ENCODE measurements around the gene RXYLT1.
"Not testable (repeated sequence)": the region's sequence is repeated elsewhere in the genome, so short reads cannot be mapped to it uniquely, and the experiment has no call there.

RXYLT1 gene, protein sequence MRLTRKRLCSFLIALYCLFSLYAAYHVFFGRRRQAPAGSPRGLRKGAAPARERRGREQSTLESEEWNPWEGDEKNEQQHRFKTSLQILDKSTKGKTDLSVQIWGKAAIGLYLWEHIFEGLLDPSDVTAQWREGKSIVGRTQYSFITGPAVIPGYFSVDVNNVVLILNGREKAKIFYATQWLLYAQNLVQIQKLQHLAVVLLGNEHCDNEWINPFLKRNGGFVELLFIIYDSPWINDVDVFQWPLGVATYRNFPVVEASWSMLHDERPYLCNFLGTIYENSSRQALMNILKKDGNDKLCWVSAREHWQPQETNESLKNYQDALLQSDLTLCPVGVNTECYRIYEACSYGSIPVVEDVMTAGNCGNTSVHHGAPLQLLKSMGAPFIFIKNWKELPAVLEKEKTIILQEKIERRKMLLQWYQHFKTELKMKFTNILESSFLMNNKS

DNA sequence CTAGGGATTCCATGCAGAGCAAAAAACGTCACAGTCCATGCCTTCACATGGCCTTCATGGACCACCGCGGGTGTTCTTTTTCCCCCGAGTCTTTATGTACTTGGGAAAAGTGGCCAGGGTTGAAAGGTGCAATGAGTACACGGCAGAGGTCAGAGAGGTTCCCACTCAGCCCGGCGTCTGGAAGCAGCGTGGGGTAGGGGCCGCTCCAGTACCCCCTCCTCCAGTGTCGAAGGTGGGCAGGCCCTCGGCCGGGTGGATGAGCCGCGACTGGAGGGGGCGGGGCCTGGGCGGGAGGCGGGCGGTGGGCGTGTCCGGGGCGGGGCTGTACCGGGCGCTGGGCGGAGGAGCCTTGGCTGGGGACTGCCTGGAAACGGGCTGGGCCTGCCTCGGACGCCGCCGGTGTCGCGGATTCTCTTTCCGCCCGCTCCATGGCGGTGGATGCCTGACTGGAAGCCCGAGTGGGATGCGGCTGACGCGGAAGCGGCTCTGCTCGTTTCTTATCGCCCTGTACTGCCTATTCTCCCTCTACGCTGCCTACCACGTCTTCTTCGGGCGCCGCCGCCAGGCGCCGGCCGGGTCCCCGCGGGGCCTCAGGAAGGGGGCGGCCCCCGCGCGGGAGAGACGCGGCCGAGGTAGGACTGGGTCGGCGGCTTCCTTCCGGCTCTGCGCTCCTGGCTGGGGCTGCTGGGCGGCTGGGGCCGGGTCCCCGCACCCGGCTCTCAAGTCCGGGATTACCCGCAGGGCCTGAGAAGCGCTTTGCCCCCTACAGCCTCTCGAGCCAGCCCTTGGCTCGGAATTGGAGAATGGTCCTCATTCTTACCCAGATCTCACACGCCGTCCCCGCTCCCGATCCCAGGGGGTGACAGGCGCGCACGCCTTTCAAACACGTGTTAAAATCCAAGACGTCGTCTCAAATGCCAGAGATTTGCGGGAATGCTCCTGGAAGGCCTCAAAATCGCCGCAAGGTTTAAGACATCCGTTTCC, at the start of gene RXYLT1:
Gene RXYLT1, plus strand, starts transcription at position 412 of the 984 bp plus-strand sequence. Its CDS starts 52 bp downstream, at position 464.
- no peak for FAIRE-seq

DNA sequence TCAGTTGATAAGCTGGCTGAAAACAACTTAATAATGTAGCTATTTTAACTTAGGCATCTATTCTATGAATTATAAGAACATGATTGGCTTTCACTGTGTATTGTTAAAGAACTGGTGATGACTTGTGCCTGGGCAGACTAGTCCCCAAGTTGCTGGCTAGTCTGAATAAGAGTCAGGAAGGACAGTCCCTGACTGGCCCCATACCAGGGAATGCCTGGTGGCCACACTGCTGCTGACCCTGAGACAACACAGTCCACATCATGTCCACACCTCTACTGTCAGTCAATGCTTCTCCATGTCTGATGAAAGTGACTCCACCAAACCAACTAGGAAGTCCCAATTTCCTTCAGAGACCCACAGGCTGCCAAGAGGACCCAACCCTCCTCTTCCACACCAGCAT, 46.9 kb upstream of the RXYLT1 start:
- not testable (repeated sequence) for FAIRE-seq

DNA sequence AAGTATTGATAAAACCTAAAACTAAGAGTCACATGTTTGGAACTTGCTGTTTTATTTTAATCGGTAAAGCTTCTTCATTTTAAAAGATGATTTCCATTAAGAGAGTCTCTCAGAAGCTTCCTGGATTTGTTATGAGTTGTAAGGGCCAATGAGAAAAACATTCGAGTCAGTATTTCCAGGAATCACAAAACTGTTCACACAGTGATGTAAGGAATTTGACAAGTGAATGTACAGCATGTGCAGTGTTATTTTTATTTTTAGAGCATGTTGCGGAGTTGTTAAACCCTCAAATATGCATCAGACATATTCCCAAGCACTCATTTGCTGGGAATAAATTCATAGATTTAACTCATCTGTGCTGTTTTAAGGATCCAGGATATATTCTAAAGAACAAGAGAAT, 46.1 kb upstream of the RXYLT1 start:
- not testable (repeated sequence) for FAIRE-seq

DNA sequence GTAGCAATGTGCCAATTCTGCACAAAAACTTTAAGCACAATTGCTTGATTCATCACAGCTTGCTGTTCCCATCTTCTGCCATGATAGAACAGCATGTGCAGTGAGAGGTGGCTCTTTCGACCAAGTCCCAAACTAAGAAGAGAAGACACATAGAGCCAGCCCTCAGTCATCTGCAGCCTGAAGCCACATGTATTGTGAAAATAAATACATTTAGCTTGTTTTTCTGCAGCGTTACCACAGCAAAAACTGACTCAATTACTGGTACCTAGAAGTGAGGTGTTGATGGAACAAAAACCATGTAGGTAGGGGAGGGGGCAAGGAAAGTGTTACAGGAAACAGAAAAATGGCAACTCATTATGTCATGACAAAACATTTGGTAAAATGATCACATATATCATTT, 39.2 kb upstream of the RXYLT1 start:
- FAIRE-seq = not testable (repeated sequence)

DNA sequence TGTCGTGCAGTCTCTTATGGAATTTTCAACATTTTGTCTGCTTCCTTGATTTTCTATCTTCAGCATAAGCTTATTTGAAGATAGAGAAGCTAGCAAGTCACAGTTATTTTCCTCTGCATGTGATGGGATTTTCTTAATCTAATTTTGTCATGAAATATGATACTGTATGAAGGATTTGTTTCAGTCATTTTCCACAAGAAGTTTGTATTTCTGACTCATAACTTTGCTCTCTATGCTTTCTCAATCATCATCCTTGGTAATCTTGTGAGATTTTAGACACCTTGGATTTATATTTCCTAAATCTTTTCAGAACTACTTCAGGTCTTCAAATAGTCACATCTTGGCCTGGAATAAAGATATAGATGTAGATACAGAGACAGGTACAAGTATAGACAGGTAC, 38.3 kb upstream of the RXYLT1 start:
- FAIRE-seq = not testable (repeated sequence)

DNA sequence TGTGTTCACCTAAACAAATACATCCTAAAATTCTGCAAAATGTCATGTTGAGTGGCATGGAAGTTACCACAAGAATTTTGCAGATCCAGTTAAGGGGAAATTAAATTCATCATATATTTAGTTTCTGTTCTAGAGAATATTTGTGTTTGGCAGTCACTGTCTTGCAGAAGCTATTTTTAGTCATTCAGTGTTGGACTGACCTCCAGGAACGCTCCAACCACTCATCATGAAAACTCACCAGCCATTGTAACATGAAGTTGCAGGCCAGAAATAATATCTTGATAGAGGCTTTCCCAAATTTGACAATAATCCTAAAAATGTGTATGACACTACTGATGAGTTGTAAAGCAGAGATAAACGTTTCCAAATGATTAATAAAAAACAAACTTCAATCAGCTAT, 35.6 kb upstream of the RXYLT1 start:
- FAIRE-seq = not testable (repeated sequence)

DNA sequence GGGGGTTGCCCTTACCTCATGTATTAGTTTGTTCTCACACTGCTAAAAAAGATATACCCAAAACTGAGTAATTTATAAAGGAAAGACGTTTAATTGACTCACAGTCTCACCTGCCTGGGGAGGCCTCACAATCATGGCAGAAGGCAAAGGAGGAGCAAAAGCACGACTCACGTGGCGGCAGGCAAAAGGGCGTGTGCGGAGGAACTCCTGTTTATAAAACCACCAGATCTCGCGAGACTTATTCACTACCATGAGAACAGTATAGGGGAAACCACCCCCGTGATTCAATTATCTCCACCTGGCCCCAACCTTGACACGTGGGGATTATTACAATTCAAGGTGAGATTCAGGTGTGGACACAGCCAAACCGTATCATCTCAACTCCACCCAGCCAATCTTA, 33.2 kb upstream of the RXYLT1 start:
- not testable (repeated sequence) for FAIRE-seq

DNA sequence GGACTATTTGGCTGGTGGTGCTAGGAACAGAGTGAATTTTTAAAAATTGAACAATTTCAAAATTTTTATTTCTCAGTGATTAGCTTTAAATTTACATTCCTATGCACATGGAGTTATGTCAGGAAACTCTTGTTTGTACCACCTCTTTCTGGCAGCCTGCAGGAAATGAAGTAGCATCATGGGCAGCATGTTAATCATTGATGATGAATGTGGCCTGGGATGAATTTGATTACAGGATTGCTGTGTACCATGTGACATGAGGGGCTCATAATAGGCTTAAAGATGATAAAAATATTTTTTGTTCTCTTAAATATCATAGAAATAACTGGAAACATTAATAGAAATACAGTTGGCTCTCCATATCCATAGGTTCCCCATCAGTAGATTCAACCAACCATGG, 32.6 kb upstream of the RXYLT1 start:
- not testable (repeated sequence) for FAIRE-seq

DNA sequence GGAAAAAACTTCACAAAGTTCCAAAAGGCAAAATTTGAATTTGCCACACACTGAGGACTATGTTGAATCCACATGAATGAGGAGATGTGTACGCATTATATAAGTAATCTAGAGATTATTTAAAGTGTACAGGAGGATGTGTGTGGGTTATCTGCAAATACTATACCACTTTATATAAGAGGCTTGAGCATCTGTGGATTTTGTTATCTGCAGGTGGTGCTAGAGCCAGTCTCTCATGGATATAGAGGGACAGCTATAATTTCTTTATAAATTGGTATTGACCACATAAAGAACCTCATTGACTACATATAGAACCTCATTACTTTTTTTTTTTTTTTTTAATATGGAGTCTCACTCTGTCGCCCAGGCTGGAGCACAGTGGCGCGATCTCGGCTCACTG, 32.2 kb upstream of the RXYLT1 start:
- FAIRE-seq = no peak

DNA sequence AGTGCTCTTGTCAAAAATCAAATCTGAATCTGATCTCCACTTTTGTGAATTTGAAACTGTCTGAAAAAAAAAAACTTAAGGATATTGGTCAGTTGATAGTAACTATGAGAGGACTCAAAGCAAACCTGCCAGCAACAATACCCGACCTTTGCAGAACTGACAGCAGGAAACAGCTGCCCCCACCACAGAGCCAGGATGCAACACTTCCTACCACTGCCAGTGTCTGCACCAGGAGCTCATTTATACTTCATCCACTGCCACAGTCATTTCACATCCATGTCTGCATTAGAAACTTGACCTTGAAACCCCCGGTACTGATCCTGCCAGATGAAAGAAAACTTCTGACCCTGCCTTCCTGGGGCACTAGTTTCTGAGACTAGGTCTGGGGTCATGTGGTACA, 27.4 kb upstream of the RXYLT1 start:
- no peak for FAIRE-seq

DNA sequence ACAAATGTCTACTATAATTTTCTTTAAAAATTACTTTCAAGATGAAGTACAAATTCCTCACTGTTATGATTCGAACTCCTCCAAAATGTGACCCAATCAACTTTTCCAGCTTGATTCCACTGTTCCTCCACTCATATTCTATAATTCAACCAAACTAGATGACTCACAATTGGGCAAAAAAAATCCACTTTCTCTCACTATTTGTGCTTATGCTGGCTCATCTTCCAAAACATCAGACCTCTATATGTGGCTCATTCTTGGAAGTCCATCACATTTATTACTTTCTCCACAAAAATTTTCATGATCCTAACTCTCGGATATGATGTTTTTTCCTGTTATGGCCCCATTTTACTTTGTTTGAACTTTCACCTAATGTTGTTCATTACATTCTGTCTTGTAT, 26.9 kb upstream of the RXYLT1 start:
- FAIRE-seq = no peak

DNA sequence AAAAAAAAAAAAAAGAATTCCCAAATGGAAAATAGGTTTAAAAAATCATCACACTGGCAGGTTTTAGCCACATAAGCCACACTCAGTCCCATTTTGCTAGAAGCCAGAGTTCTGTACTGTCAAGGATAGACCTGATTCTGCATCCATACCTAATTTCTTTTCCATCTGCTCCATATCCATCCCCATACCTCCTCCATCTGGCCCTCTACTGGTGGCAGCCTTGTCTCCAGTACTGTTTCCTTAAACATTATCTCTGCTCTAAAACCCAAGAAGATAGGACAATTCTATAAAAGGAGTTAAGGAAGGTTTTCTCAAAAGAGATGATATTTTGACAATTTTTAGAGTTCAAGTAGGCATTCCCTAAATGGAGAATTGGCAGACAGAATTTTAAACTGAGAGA, 26.0 kb upstream of the RXYLT1 start:
- no peak for FAIRE-seq

DNA sequence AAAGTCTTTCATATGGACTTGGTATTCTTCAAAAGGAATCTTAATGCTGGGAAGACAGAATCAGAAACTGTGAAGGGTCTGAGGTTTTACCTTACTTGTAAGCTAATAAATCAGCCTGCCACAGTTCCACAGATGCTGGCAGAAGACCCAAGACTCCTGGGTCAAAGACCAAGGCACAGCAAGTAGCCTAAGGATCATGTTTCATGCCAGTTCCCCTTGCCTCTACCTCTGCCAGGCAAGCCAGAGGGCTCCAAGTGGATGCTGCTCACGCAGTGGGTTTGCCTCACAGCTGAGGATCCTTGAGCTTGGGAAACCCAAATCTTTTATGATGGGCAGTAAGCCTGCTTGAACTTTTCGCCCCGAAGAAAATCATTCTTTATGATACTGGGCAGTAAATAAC, 15.2 kb upstream of the RXYLT1 start:
- no peak for FAIRE-seq

DNA sequence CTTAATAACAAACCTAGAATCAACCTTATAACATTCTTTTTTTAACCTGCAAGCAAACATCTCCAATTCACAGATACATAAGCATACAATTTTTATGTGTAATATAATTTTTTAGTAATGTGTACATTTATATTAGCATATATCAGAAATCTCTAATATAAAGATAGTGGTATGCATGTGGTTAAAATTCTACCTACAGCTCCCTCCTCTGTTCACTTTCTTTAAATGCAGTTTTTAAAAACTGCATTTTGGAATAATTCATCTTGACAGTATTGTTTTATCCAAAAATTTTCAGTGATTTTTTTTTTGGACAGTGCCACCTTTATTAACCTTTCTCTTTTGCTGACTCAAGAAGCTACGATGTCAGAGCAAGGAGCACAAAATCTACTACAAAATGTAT, 13.2 kb upstream of the RXYLT1 start:
- no peak for FAIRE-seq

DNA sequence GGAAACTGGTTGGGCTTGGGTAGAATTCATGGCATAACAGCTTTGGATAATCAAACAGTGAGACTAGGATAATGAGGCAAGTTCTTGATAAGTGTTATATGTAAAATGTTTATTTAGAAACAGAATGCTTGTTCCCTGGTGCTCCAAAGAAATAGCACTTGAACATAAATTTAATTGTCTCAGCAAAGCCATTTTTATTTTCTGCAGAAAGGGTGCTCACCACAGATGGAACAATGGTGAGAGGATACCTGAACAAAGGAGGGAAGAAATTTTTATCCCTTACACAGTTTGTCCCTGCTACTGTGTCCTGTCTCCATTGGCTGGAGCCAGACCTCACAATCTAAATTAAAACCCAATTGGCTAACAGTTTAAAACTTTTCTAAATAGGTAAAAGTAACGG, 9.3 kb upstream of the RXYLT1 start:
- no peak for FAIRE-seq

DNA sequence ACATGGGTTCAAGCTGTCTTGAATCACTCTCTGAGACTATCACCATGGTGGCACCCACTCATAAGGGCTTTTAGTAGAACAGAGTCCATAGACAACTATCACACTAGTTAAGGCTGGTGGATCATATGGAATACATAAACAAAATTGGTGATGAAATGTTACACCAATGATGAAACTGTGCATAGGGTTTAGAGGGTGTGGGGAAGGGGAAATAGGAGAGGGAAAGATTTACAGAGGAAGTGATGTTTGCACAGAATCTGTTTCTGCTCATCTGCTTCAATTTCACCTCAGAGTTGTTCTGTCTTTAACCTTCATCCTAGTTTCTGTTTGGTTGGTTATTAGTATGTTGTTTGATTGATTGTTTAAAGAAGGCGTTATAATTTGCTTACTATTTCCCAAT, 2.4 kb upstream of the RXYLT1 start:
- FAIRE-seq = no peak

DNA sequence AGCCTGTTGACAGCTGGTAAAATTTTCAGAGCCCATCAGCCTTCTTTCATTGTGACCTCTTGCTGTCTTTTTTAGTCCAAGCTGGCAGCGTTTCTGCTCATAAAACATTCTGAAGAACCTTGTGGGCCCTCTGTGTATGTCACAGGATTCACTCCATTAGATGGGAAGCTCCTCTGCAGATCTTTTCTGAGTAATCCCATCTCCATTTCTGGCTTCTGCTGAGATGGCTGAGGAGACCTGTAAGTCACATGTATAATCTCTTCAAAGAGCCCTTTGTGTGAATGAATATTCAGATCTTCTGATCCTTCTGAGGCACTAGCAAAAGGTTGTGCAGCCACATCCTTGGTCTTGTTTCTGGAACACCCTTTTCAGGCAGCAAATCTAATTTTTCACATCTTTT, 2.8 kb downstream of the RXYLT1 start:
- no peak for FAIRE-seq

DNA sequence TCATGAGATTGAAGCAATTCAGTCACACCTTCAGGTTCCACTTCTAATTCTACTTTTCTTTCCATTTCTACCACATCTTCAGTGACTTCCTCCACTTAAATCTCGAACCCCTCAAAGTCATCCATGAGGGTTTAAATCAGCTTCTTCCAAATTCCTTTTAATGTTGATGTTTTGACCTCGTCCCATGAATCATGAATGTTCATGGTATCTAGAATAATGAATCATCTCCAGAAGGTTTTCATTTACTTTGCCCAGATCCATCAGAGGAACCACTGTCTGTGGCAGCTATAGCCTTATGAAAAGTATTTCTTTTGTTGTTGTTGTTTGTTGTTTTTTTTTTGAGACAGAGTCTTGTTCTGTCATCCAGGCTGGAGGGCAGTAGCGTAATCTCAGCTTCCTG, 7.6 kb downstream of the RXYLT1 start:
- no peak for FAIRE-seq

DNA sequence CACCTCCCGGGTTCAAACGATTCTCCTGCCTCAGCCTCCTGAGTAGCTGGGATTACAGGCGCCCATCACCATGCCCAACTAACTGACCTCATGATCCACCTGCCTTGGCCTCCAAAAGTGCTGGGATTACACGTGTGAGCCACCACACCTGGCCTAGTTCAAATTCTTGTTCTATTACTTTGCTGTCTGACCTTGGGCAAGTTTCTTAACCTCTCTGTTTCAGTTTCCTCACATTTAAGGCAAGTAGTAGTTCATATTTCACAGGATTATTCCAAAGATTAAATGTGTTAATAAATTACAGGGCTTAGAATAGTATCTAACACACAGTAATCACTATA, 10.9 kb downstream of the RXYLT1 start:
- FAIRE-seq = no peak

DNA sequence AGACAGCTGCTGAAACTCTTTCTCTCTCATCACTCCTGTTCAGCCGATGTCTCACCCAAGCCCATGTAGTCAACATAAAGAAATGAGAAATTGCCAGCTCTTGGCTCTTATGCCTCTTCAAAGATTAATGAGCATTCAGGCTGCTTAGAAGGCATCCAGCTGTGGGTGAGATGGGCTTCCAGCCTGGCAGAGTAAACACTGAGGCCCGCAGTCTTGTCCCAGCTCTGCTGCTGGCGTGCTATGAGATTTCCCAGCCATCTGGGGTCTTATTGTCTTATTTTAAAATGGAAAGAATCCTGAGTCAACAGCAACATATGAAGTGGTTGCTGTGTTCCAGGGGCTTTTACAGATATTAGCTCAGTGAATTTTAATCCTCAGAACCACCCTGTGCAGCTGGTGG, 12.6 kb downstream of the RXYLT1 start:
- FAIRE-seq = no peak

DNA sequence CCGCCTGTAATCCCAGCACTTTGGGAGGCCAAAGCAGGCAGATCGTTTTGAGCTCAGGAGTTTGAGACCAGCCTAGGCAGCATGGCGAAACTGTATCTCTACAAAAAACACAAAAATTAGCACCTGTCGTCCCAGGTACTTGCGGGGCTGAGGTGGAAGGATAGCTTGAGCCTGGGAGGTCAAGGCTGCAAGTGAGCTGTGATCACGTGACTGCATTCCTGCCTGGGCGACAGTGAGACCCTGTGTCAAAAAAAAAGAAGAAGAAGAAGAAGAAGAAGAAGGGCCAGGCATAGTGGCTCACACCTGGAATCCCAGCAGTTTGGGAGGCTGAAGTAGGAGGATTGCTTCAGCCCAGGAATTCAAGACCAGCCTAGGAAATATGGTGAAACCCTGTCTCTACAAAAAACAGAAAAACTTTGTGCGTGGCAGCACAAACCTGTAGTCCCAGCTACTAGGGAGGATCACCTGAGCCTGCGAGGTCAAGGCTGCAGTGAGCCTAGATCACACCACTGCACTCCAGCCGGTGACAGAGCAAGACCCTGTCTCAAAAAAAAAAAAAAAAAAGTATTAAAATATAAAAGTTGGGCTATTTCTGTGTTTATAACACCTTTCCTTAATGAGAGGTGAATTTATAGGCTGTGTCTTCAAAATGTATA, 15.5 kb downstream of the RXYLT1 start:
- FAIRE-seq = no peak

DNA sequence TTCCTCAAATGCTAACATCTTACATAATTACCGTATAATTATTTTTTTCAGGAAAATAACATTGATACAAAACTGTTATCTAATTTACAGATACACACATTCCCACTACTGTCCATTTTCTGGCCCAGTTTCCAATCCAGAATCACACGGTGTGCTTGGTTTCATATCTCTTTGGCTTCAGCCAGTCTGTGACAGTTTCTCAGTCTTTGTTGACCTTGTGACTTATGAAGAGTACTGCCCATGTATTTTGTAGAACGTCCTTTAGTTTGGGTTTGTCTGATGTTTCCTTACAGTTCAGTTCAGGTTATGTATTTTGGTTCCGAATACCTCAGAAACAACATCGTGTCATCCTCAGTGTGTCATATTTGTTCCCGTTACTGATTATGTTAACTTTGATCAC, 16.2 kb downstream of the RXYLT1 start:
- FAIRE-seq = no peak

DNA sequence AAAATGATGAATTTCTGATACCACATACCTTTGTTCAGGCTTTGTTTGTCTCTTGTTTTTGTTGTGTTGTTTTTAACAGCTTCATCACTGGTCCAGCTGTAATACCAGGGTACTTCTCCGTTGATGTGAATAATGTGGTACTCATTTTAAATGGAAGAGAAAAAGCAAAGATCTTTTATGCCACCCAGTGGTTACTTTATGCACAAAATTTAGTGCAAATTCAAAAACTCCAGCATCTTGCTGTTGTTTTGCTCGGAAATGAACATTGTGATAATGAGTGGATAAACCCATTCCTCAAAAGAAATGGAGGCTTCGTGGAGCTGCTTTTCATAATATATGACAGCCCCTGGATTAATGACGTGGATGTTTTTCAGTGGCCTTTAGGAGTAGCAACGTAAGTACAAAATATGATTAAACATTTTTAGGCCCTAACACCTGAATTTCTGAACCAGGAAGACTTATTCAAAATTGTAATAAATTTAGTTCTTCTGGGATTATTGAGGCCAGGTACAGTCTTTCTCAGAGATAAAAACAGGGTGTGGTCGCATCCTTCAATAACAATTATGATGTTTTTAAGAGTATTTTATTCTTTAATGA, 22.4 kb downstream of the RXYLT1 start:
- peak; percentile 67 for FAIRE-seq
